Measurements from ENCODE around the gene CLOCK.

CLOCK gene

DNA sequence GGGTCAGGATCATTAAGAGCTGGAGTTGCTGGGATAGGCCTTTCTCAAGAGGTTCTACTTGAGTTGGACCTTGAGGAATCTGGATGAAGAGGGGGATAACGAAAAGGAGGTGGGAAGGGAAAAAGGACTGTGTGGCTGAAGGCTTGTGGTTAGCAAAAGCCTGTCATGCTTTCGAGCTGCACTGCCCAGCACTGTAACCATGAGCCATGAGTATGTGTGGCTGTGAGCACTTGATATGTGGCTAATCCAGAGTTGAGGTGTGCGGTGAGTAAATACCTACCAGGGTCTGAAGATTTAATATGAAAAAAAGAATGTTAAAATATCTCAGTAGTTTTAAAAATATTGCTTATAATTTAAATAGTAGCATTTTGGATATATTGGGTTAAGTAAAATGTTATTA is 139.6 kb downstream of the CLOCK start:
- no peak for DNase-seq

GRCh38 chr4:55406545-55406944 is 140.2 kb downstream of the CLOCK start:
- no peak for DNase-seq

DNA sequence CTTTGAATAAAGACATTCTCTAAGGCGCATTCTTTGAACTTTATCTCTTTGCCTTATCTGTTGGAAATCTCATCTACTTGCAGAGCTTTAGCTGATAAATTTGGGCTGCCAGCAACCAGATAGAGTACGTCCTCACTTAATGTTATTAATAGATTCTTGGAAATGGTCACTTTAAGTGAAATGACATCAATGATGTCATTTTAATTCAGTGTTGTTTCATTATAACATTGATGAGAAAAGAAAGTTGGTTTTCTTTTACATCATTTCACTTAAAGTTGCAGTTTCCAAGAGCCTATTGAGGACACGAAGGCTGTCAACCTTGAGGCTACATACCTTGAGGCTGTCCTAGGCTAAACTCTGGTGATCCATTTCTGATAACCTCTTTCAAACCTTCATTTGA is 141.6 kb downstream of the CLOCK start:
- no peak for DNase-seq

GRCh38 chr4:55399581-55399980 is 147.1 kb downstream of the CLOCK start:
- DNase-seq, result no peak

DNA sequence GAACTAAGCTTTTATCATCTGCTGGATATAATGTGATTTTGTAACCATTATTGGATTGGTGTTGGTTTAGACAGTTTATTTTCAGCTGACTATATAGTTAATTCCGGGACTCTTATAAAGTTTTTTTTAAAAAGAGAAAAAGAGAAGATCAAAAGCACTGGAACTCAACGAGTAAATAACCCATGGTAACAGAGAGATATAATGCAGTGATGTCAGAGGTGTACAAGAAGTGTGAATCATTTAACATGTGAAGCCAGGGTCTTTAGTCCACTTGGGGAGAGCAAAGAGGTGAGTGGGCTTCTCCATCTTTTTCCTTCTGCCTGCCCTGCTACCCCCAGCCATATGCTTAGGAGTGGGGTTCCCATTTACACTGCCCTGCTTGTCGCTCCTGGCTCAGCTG is 147.7 kb downstream of the CLOCK start:
- DNase-seq, result no peak

GRCh38 chr4:55398461-55398860 is 148.2 kb downstream of the CLOCK start:
- no peak for DNase-seq

DNA sequence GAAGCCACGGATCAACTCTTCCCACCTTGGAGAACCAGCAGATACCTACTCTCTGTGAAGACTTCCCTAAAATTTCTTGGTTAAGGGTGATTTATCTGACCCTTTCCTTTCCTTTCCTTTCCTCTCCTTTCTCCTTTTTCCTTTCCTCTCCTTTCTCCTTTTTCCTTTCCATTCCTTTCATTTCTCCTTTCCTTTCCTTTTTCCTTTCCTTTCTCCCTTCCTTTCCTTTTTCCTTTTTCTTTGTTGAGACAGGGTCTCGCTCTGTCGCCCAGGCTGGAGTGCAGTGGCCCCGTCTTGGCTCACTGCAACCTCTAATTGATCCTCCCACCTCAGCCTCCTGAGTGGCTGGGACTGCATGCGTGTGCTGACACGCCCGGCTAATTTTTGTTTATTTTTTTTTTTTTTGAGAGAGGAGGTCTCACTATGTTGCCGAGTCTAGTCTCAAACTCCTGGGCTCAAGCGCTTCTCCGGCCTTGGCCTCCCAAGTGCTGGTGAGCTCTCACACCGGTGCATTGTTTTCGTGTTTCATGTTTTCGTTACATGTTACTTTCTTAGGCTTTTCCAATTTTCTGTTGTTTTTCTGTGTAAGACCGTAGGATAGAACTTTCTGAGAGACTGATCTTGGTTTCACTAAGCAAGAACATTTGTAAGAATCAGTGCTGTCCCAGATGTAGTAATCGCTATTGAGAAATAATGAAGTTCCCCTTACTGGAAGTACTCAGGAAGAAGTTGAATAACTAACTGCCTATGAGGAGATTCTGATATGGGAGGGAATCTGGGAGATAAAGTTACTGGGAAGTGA is 149.0 kb downstream of the CLOCK start:
- peak; percentile 54 to 56 for DNase-seq

DNA sequence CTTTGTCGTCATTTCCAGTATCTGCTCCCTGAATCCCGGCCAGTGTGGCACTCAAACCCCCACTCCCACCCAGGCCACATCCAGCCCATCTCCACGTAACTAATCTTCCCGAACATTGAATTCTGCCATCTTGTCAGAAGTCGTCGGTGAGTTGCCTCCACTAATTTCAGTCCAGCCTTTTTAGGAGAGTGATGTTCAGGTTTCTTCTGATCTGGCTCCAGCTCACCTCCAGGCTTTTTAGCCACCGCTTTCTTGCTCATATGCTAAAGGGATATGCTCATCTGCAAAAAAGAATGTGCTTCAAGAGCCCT is 149.6 kb downstream of the CLOCK start:
- no peak for DNase-seq

- DNase-seq, result peak; percentile 14 to 18
These were observed 150.2 kb downstream of the CLOCK start for GRCh38 chr4:55396308-55397125.

- DNase-seq, result peak; percentile 81 to 90
These were observed 151.0 kb downstream of the CLOCK start, which contains the start of gene TMEM165 for GRCh38 chr4:55395529-55396307. TSS of gene TMEM165 (plus strand) at chr4:55395957. CDS start at chr4:55396190, 233 bp downstream.

- no peak for DNase-seq
These were observed 151.5 kb downstream of the CLOCK start for GRCh38 chr4:55395218-55395528.

- DNase-seq, result no peak
These were observed 153.0 kb downstream of the CLOCK start for GRCh38 chr4:55393461-55394320.

DNA sequence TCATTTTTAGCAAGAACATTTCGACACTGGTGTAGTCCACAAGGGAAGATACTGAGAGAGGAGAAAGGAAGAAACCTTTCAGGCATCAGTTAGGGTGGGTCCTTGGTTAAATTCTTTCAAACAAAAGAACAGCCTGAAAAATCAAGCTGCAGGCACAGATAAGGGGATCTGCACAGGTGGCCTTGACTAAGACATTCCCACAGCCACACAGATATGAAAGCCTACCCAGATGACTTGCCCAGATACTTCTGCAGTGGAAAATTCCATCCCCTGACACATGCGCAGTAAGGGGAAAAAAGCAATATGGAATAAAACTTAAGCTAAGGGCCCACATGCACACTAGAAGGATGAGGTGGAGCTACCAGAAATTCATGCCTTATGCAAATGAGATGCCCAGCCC is 159.9 kb downstream of the CLOCK start:
- DNase-seq, result no peak

DNA sequence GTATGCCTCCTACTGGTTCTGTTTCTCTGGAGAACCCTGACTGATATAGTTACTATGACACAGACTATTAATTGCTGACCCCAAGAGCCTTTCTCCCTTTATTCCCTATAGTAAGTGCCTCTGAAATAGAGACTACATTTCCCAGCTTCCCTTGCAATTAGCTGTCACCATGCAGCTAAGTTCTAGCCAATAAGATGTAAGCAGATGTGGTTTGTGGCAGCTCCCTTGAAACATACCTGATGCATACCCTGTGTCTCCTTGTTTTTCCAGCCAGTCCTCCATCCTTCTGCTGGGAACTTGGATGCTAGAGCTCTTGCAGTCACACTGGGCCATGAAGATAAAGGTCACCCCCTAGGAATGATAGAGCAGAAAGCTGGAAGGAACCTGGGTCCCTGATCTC is 160.6 kb downstream of the CLOCK start:
- peak; percentile 7 to 20 for DNase-seq

DNA sequence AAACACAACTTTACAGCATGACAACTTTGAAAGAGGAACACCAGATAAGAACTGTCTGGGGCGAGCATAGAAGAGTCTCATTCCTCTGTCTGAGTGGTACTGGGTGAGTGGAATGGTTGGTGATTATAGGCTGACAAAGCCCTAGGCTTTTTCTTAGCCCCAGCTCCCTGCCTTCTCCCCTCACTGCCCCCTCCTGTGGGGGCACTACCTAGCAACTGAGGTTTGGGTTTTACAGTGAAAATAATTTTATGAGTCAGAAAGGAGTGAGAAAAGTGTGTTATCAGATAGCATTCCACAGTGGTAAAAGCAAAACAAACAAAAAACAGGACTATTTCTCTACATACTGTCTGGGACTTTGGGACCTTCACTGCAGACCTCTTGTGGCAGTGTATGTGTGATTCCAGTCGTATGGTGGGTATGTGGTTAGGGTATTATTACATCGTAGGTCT is 161.5 kb downstream of the CLOCK start:
- DNase-seq, result no peak

GRCh38 chr4:55382488-55383003 is 164.2 kb downstream of the CLOCK start:
- DNase-seq, result no peak

- no peak for DNase-seq
These were observed 165.2 kb downstream of the CLOCK start for GRCh38 chr4:55381502-55381901.

- DNase-seq, result no peak
These were observed 166.1 kb downstream of the CLOCK start for GRCh38 chr4:55380576-55380975.

GRCh38 chr4:55378617-55379467 is 167.9 kb downstream of the CLOCK start:
- DNase-seq, result no peak

All from AML-193 (cell line).